Naive B cell (primary cell): ENCODE measurements around the gene COPB1. TPM values are rescaled to one million over a fixed set of nuclear protein-coding genes. Genes with fewer than 3 reads are reported as not detected.
"Not testable (repeated sequence)": the region's sequence is repeated elsewhere in the genome, so short reads cannot be mapped to it uniquely, and the experiment has no call there.

ENCODE experiments used
- ATAC-seq, 2 donors: fragments of 150-1000 bp; cut with Tn5 transposase; 2 replicates each; pipeline ENCODE4 v1.10.0; 2021; ENCODE audit warnings: low read depth in 2 of 2, mild to moderate bottlenecking in 2 of 2, moderate library complexity in 2 of 2
- DNase-seq: peaks from one replicate; pipeline ENCODE4 v3.0.0; 2022
- H3K27ac Mint-ChIP-seq, 6 donors: one replicate each; pipeline ENCODE4 v1.8.0; 2020 to 2022; ENCODE audit warnings: mild to moderate bottlenecking in 6 of 6, mixed read lengths in 6 of 6, moderate library complexity in 5 of 6, inconsistent platforms in 2 of 6
- H3K27me3 Mint-ChIP-seq, 3 donors: one replicate each; pipeline ENCODE4 v1.8.0; 2021 to 2022; ENCODE audit warnings: mixed read lengths in 3 of 3, mild to moderate bottlenecking in 1 of 3
- H3K36me3 Mint-ChIP-seq, 2 donors: one replicate each; pipeline ENCODE4 v1.8.0; 2020 to 2022; ENCODE audit warnings: mixed read lengths in 2 of 2, inconsistent platforms in 1 of 2, mild to moderate bottlenecking in 1 of 2
- H3K4me1 Mint-ChIP-seq, 3 donors: one replicate each; pipeline ENCODE4 v1.8.0; 2020 to 2022; ENCODE audit warnings: mixed read lengths in 3 of 3, inconsistent platforms in 1 of 3, mild to moderate bottlenecking in 1 of 3, moderate library complexity in 1 of 3
- H3K4me3 Mint-ChIP-seq, 8 donors: one replicate each; pipeline ENCODE4 v1.8.0; 2020 to 2022; ENCODE audit warnings: mild to moderate bottlenecking in 8 of 8, mixed read lengths in 8 of 8, moderate library complexity in 8 of 8, inconsistent platforms in 2 of 8
- H3K9me3 Mint-ChIP-seq, 7 donors: one replicate each; pipeline ENCODE4 v1.8.0; 2020 to 2022; ENCODE audit warnings: mixed read lengths in 7 of 7, mild to moderate bottlenecking in 5 of 7, inconsistent platforms in 2 of 7, moderate library complexity in 1 of 7
- polyA plus RNA-seq, 6 donors: library from polyadenylated mRNA; unstranded; fragments of 300-500 nt; fragmentation: Illumina TruSeq; gene quantifications; one replicate each; pipeline ENCODE4 v1.2.3, GENCODE V29; 2021; ENCODE audit warnings: low read depth in 6 of 6

Gene COPB1
- polyA plus RNA-seq, 6 donors from 2014 or later = 59.1 to 79.6 (median 67.4) TPM

DNA sequence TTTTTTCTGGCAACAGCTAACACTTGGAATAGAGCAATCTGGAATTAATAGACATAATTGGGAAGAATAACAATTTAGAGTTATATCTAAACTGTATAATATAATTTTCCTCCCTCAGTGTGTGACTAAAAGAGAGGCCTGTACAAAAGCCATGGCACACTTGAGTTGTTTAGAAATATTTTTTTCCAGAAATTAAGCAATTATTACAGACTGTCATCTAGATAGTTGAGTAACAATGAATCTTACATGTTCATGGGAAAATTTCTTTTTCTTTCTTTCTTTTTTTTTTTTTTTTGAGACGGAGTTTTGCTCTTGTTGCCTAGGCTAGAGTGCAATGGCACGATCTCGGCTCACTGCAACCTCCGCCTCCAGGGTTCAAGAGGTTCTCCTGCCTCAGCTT is 35.6 kb upstream of the COPB1 start:
- not testable (repeated sequence) for DNase-seq, H3K27ac Mint-ChIP-seq, H3K36me3 Mint-ChIP-seq, H3K27me3 Mint-ChIP-seq, H3K4me1 Mint-ChIP-seq, H3K4me3 Mint-ChIP-seq, ATAC-seq, H3K9me3 Mint-ChIP-seq

GRCh38 chr11:14529951-14530350 is 30.3 kb upstream of the COPB1 start:
- Mint-ChIP-seq H3K27me3 (no peaks in the 10 kb centered on the region), H3K4me3 (no peak overlapping the region), H3K9me3 (peaks cover 0 to 2% (median 0%) of the 10 kb centered on the region in 7 donors), H3K27ac (peak overlapping the region in 1 of 6 donors; percentile 4), H3K36me3 (no peaks in the 10 kb centered on the region), H3K4me1 (no peaks in the 10 kb centered on the region)
- DNase-seq (no peak), ATAC-seq (no peak)

GRCh38 chr11:14529321-14529720 is 29.7 kb upstream of the COPB1 start:
- peaks cover 0 to 2% (median 0%) of the 10 kb centered on the region in 7 donors for H3K9me3 Mint-ChIP-seq
- no peak for ATAC-seq
- no peak for DNase-seq
- peak overlapping the region in 1 of 6 donors; percentile 35 for H3K27ac Mint-ChIP-seq
- no peaks in the 10 kb centered on the region for H3K36me3 Mint-ChIP-seq
- no peaks in the 10 kb centered on the region for H3K27me3 Mint-ChIP-seq
- no peaks in the 10 kb centered on the region for H3K4me1 Mint-ChIP-seq
- H3K4me3 Mint-ChIP-seq = no peak overlapping the region

- H3K36me3 Mint-ChIP-seq = no peaks in the 10 kb centered on the region
Measured at GRCh38 chr11:14522801-14523200, 23.2 kb upstream of the COPB1 start.

GRCh38 chr11:14522245-14522644 is 22.6 kb upstream of the COPB1 start:
- Mint-ChIP-seq H3K9me3 (no peaks in the 10 kb centered on the region), H3K27me3 (no peaks in the 10 kb centered on the region), H3K4me1 (peaks cover 12 to 28% (median 27%) of the 10 kb centered on the region in 3 donors), H3K36me3 (no peaks in the 10 kb centered on the region), H3K27ac (no peak overlapping the region), H3K4me3 (peak overlapping the region in 1 of 8 donors; percentile 62)
- no peak for DNase-seq
- ATAC-seq = no peak

More at GRCh38 chr11:14522801-14523200, 23.2 kb upstream of the COPB1 start:
- no peaks in the 10 kb centered on the region for H3K9me3 Mint-ChIP-seq
- no peaks in the 10 kb centered on the region for H3K27me3 Mint-ChIP-seq
- no peak overlapping the region for H3K27ac Mint-ChIP-seq
- H3K4me1 Mint-ChIP-seq = peaks cover 12 to 28% (median 27%) of the 10 kb centered on the region in 3 donors
- no peak for DNase-seq
- peak overlapping the region in 1 of 8 donors; percentile 62 for H3K4me3 Mint-ChIP-seq
- no peak for ATAC-seq

DNA sequence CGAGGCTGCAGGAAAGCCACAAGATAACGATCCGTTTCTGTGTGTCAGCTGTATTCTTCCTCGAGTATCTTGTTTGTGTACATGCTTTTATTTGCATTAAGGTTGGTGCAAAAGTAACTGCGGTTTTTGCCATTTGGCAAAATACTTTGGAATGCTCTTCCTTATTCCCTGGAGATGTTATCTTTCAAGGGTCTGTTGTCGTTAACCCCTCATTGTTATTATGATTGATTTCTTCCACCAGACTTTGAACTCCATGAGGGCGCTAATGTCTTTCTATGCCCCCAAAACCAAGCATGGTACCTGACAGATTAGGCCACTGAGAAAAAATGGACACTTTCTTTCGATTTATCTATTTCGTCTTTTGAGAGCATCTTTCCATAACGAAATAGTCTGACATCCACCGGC is 21.1 kb upstream of the COPB1 start:
- Mint-ChIP-seq H3K4me1 (peaks cover 12 to 28% (median 27%) of the 10 kb centered on the region in 3 donors), H3K36me3 (no peaks in the 10 kb centered on the region), H3K27me3 (no peaks in the 10 kb centered on the region), H3K4me3 (peak overlapping the region; percentile 86 to 98 (median 98)), H3K9me3 (no peaks in the 10 kb centered on the region), H3K27ac (peak overlapping the region in 4 of 6 donors; percentile 92 to 98 (median 96))
- ATAC-seq (no peak), DNase-seq (no peak)

DNA sequence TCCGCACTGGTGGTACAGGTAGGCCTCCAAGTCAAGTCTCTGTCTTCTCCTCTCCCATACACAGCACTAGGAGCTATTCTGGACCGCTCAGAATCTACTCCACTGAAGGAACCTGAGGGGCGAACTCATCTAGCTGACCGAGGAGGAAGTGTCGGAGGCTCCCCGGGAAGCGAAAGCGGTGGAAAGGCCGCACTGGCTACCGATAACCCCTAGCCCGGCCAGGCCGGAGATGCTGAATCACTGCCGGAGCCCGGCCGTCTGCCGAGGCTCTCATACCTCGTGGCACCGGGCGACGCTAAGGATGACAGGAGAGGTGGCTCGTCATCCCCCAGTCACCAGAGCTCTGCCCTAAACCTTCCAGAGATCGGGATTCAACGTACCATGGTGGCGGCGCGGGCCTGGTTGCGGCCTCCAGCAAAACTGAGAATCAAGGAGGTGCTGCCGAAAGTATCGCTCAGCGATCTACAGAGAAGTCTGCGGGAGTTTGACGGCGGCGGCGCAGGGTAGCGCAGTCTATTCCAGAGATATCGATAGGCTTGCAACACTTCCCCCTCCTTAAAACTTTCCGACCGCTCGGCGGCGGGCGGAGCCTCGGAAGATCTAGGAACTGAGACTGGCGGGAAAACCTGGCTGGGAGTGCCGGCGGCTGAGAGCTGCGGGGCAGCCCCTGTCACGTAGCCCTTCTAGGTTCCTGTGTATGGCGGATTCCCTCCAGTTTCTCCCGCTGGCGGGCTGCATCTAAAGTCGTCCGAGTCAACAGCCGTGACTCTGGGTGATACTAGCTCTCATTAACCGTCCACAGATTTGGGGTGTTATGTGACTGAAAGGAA is 20.5 kb upstream of the COPB1 start, which contains the start of gene PSMA1:
Gene PSMA1, minus strand, starts transcription at position 470 of the 830 bp plus-strand sequence. Its CDS starts 87 bp downstream, at position 383.
- Mint-ChIP-seq H3K27ac (peak within 1 kb of the TSS; percentile 92 to 98 (median 97)), H3K36me3 (no peaks in the 10 kb centered on the region), H3K9me3 (no peaks in the 10 kb centered on the region)

DNA sequence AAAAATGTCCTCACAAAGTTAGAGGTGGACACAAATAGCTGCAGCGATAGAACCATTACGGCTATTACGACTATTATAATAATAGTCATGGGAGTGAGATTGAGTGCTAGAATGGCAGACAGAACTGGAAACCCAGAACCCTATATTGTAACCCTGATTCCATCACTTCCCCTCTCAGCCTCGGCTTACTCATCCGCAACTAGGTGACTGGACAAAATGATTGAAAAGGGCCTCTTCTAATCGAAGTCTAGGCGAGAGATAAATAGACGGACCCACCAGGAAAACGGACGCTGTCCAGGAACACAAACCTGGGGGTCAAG is 19.9 kb upstream of the COPB1 start:
- no peaks in the 10 kb centered on the region for H3K9me3 Mint-ChIP-seq
- DNase-seq (no peak), ATAC-seq (peak; percentile 1 to 8)
- no peaks in the 10 kb centered on the region for H3K27me3 Mint-ChIP-seq
- H3K4me3 Mint-ChIP-seq = peak overlapping the region; percentile 86 to 98 (median 98)
- peak overlapping the region; percentile 92 to 98 (median 97) for H3K27ac Mint-ChIP-seq
- H3K4me1 Mint-ChIP-seq = peaks cover 12 to 28% (median 27%) of the 10 kb centered on the region in 3 donors
- H3K36me3 Mint-ChIP-seq = no peaks in the 10 kb centered on the region

More for the DNA sequence above, 20.5 kb upstream of the COPB1 start, which contains the start of gene PSMA1:
- DNase-seq (peak; percentile 88), ATAC-seq (peak; percentile 91 to 92)
- Mint-ChIP-seq H3K4me3 (peak within 1 kb of the TSS; percentile 86 to 98 (median 98)), H3K4me1 (peaks cover 12 to 28% (median 27%) of the 10 kb centered on the region in 3 donors), H3K27me3 (no peaks in the 10 kb centered on the region)

DNA sequence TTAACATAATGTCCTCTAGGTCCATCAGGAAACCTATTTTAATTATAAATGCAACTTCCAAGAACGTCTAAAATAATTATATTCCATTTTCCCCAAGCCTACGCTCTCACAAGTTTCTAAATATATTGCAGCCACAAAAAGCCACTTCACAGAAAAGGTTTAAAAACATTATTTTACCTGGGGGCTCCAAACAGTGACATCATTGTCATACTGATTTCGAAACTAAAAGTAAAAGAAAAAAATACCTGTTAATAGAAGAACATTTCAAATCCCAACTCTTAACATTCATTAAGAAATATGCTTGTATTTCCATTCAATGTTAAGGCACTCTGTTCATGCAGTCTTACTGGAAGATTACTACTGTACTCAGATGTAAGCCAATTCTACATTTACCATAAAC is 19.2 kb upstream of the COPB1 start:
- Mint-ChIP-seq H3K4me3 (peak overlapping the region; percentile 47 to 98 (median 96)), H3K27me3 (no peaks in the 10 kb centered on the region), H3K36me3 (no peaks in the 10 kb centered on the region), H3K27ac (peak overlapping the region in 5 of 6 donors; percentile 92 to 98 (median 97)), H3K9me3 (no peaks in the 10 kb centered on the region), H3K4me1 (peaks cover 12 to 28% (median 27%) of the 10 kb centered on the region in 3 donors)
- ATAC-seq (no peak), DNase-seq (no peak)

DNA sequence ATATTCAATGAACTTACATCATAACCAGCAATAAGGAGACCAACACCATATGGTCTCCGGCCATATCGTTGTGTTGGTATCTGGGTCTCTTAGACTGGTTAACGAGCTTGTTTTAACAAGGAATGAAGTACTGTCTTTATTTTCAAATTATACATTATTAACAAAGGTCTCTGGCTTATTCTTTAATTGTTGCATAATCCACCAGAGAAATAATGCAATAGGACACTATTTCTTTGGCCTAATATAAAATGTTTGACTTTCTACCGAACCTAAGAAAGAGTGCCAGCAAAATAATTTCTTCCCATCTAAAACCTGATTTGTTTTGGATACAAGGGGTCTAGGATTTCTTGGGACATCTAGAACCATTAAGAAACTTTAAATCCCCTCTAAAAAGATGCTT is 14.2 kb upstream of the COPB1 start:
- Mint-ChIP-seq H3K27ac (no peak overlapping the region), H3K36me3 (peaks cover 8 to 24% of the 10 kb centered on the region in 2 donors), H3K9me3 (no peaks in the 10 kb centered on the region), H3K27me3 (no peaks in the 10 kb centered on the region), H3K4me1 (peaks cover 6 to 9% (median 8%) of the 10 kb centered on the region in 3 donors), H3K4me3 (no peak overlapping the region)
- DNase-seq = no peak
- no peak for ATAC-seq

DNA sequence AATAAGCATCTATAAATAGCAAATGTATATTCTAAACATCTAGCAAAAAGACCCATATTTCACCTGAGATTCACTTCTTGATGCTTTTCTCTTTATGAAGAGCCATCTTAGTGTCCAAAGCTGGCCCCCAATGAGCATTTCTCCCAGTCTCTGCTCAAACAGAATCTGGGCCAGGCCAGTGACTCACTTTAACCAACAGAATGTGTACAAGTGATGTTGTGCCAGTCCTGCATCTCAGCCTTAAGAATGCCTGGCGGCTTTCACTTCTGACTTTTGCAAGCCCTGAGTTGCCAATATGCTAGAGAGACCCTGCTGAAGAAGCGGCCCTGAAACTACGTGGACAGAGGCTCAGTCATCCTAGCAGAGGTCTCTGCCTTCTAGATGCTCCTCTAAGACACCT is 6.9 kb upstream of the COPB1 start:
- no peaks in the 10 kb centered on the region for H3K9me3 Mint-ChIP-seq
- H3K4me3 Mint-ChIP-seq = no peak overlapping the region
- H3K27me3 Mint-ChIP-seq = no peaks in the 10 kb centered on the region
- H3K36me3 Mint-ChIP-seq = peaks cover 21 to 26% of the 10 kb centered on the region in 2 donors
- DNase-seq (no peak), ATAC-seq (no peak)
- peaks cover 0 to 4% (median 0%) of the 10 kb centered on the region in 3 donors for H3K4me1 Mint-ChIP-seq
- H3K27ac Mint-ChIP-seq = peak overlapping the region in 1 of 6 donors; percentile 49

DNA sequence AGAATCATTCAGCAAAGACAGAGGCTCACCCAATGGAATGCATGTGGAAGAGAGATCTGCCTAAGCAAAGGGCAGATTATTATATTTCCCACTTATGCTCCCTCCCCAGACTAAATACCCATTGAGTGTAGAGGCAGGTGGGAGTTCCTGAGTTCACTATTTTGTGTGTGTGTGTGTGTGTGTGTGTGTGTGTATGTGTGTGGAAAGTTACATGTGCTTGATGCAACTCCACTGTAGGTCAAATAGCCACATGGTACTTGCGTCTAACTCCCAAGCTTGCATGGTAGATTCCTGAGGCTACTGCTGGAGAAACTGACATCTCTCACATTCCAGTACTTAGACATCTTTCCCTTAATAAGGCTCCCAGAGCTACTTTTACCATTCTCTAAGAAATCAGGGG is 3.4 kb upstream of the COPB1 start:
- DNase-seq = no peak
- Mint-ChIP-seq H3K36me3 (peaks cover 7 to 26% of the 10 kb centered on the region in 2 donors), H3K27me3 (no peaks in the 10 kb centered on the region), H3K4me1 (peaks cover 13 to 22% (median 14%) of the 10 kb centered on the region in 3 donors), H3K4me3 (no peak overlapping the region), H3K27ac (no peak overlapping the region), H3K9me3 (no peaks in the 10 kb centered on the region)
- ATAC-seq = no peak

- peak overlapping the region in 2 of 6 donors; percentile 7 to 73 for H3K27ac Mint-ChIP-seq
- DNase-seq = no peak
- no peaks in the 10 kb centered on the region for H3K27me3 Mint-ChIP-seq
- H3K36me3 Mint-ChIP-seq = peaks cover 14 to 26% of the 10 kb centered on the region in 2 donors
- peaks cover 22 to 32% (median 24%) of the 10 kb centered on the region in 3 donors for H3K4me1 Mint-ChIP-seq
- no peaks in the 10 kb centered on the region for H3K9me3 Mint-ChIP-seq
- no peak for ATAC-seq
- peak overlapping the region in 1 of 8 donors; percentile 19 for H3K4me3 Mint-ChIP-seq
Measured at GRCh38 chr11:14502039-14502438, 2.4 kb upstream of the COPB1 start.

- H3K4me1 Mint-ChIP-seq = peaks cover 28 to 39% (median 37%) of the 10 kb centered on the region in 3 donors
- H3K27me3 Mint-ChIP-seq = no peaks in the 10 kb centered on the region
- H3K4me3 Mint-ChIP-seq = peak overlapping the region; percentile 88 to 100 (median 99)
- H3K9me3 Mint-ChIP-seq = no peaks in the 10 kb centered on the region
- ATAC-seq = peak; percentile 56 to 57
- H3K36me3 Mint-ChIP-seq = peaks cover 14% of the 10 kb centered on the region in 2 donors
- H3K27ac Mint-ChIP-seq = peak overlapping the region; percentile 95 to 99 (median 98)
- peak; percentile 57 for DNase-seq
Measured at GRCh38 chr11:14500181-14500651, 605 bp upstream of the COPB1 start.
